Tibial nerve (tissue), 4 donors: Measurements from ENCODE around the gene FAM124A. TPM values are rescaled to one million over a fixed set of nuclear protein-coding genes. Genes with fewer than 3 reads are reported as not detected.

Experiments
- DNase-seq, 2 donors: peaks; one replicate each; pipeline ENCODE4 v3.0.0-alpha.2; 2019; ENCODE audit warnings: low spot score in 2 of 2
- H3K27ac ChIP-seq, 4 donors: fragments of 200-600 bp; sonication (generic) in 3 of 4; one replicate each; pipeline ENCODE4 v1.5.1; 2017 to 2019; ENCODE audit warnings: mild to moderate bottlenecking in 1 of 4
- H3K27me3 ChIP-seq, 2 donors: fragments of 200-600 bp; sonication (generic) in 1 of 2; one replicate each; pipeline versions ENCODE4 v1.5.1 to v1.6.0; 2017 to 2019
- H3K36me3 ChIP-seq, 3 donors: fragments of 200-600 bp; sonication (generic); one replicate each; pipeline ENCODE4 v1.5.1; 2018 to 2019
- H3K4me1 ChIP-seq, 4 donors: fragments of 200-600 bp; sonication (generic) in 3 of 4; one replicate each; pipeline ENCODE4 v1.5.1; 2017 to 2019
- H3K4me3 ChIP-seq, 4 donors: fragments of 200-600 bp; sonication (generic) in 3 of 4; one replicate each; pipeline ENCODE4 v1.5.1; 2017 to 2019; ENCODE audit warnings: mild to moderate bottlenecking in 1 of 4, moderate library complexity in 1 of 4
- H3K9me3 ChIP-seq, 4 donors: fragments of 200-600 bp; sonication (generic) in 3 of 4; one replicate each; pipeline ENCODE4 v1.5.1; 2017 to 2019
- EP300 ChIP-seq, 2 donors: sonication (generic); formaldehyde crosslinking; IDR thresholded peaks; one replicate each; pipeline ENCODE4 v1.6.1; 2017; ENCODE audit warnings: antibody characterized with exemption in 2 of 2, mild to moderate bottlenecking in 1 of 2
- POLR2A ChIP-seq, 2 donors: fragments of 450-650 bp; IDR thresholded peaks; one replicate each; pipeline ENCODE4 v1.6.1; 2017; ENCODE audit warnings: antibody characterized with exemption in 2 of 2, mild to moderate bottlenecking in 2 of 2, moderate library complexity in 2 of 2
- WGBS, 2 donors: methylation state at CpG; one replicate each; pipeline ENCODE4 v1.1.5; 2018; 5-methylcytosine and 5-hydroxymethylcytosine counted together
- total RNA-seq, 4 donors: library from RNA; depleted of rRNA; stranded (reverse); fragments of >200 nt; gene quantifications; one replicate each; pipeline ENCODE4 v1.1.0, GENCODE V29; 2016
- TF ChIP-seq, protein P1 (sequence below), 5 experiments: fragments of 200-600 bp in 3 of 5; fragments of 450-650 bp in 2 of 5; sonication (generic) in 3 of 5; IDR thresholded peaks; one replicate each; pipeline ENCODE4 v1.5.1; 2016 to 2019; ENCODE audit warnings: antibody characterized with exemption in 5 of 5, mild to moderate bottlenecking in 3 of 5, moderate library complexity in 2 of 5

The FAM124A gene
- total RNA-seq, 4 donors from 2014 or later, result 12.8 to 30.9 (median 21.8) TPM

DNA sequence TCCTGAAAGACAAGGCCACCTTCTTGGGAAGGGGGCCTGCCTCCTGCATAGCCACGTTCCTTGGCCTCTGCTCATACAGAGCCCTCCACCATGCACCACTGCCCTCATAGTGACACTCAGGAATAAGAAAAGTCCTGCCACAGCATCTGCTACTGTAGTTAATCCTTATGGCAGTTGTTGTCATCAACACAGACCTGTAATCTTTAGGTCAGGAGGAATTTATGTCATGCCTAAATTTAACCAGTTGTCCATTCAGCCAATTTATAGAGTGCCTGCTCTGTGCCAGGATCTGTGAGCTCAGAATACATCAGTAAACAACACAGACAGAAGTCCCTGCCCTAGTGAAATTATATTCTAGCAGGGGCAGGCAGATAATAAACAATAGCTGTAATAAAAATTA is 44.4 kb downstream of the FAM124A start:
- no peak overlapping the region for H3K4me3 ChIP-seq
- 79 to 100% methylated on average over 1 of the region's 1 CpG for WGBS, 2 donors
- no peak overlapping the region for H3K27ac ChIP-seq
- no peaks in the 10 kb centered on the region for H3K9me3 ChIP-seq
- peaks cover 0 to 33% (median 0%) of the 10 kb centered on the region in 4 donors for H3K4me1 ChIP-seq
- no peaks in the 10 kb centered on the region for H3K27me3 ChIP-seq
- no peak for TF ChIP-seq EP300 (IDR thresholded peaks at IDR 0.05)
- TF ChIP-seq, protein P1, sequence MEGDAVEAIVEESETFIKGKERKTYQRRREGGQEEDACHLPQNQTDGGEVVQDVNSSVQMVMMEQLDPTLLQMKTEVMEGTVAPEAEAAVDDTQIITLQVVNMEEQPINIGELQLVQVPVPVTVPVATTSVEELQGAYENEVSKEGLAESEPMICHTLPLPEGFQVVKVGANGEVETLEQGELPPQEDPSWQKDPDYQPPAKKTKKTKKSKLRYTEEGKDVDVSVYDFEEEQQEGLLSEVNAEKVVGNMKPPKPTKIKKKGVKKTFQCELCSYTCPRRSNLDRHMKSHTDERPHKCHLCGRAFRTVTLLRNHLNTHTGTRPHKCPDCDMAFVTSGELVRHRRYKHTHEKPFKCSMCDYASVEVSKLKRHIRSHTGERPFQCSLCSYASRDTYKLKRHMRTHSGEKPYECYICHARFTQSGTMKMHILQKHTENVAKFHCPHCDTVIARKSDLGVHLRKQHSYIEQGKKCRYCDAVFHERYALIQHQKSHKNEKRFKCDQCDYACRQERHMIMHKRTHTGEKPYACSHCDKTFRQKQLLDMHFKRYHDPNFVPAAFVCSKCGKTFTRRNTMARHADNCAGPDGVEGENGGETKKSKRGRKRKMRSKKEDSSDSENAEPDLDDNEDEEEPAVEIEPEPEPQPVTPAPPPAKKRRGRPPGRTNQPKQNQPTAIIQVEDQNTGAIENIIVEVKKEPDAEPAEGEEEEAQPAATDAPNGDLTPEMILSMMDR (IDR thresholded peaks at IDR 0.05), result no peak
- TF ChIP-seq POLR2A (IDR thresholded peaks at IDR 0.05), result no peak
- DNase-seq, result no peak
- no peaks in the 10 kb centered on the region for H3K36me3 ChIP-seq

DNA sequence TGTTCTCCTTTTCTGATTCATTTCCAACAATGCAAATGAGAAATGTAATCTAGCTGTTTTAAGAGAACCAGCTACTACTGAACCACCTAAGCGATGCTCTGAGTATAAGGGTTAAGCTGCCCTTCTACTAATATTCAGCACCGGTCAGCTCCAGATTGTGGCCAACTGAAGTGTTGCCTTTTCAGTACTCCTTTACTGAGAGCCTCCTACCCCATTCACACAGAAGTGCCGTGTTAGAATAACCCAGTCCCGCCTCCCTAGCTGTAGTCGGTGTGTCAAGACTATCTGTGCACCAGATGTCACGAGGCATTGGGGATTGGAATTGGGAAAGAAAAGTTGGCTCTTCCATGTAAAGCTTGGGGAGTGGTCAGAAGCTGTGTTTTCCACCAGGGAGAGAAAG is 45.4 kb downstream of the FAM124A start:
- Histone ChIP-seq H3K36me3 (no peaks in the 10 kb centered on the region), H3K4me3 (no peak overlapping the region), H3K27ac (no peak overlapping the region), H3K27me3 (no peaks in the 10 kb centered on the region), H3K4me1 (peaks cover 0 to 31% (median 0%) of the 10 kb centered on the region in 4 donors), H3K9me3 (no peaks in the 10 kb centered on the region)
- TF ChIP-seq EP300 (IDR thresholded peaks at IDR 0.05) (no peak), POLR2A (IDR thresholded peaks at IDR 0.05) (no peak)
- TF ChIP-seq, protein P1 (IDR thresholded peaks at IDR 0.05), result no peak
- WGBS, 2 donors, result 78 to 81% methylated on average over 6 of the region's 6 CpGs
- no peak for DNase-seq

DNA sequence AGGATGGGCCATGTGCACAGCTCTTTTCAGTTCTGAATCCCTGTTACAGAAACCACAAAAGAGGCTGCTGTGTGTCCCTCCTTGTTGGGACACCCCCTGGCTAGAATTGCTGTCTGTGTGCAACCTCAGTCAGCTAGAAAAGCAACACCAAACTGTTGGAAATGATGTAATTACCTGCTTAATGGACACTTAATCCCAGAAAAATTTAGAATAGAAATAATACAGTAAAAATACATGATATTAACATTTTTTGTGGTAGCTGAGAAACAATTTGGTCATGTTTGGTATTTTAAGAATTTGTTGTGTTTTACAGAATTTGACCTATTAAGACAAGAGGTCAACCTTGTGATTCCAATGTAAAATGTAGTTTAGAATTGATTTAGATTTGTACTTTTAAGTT is 46.8 kb downstream of the FAM124A start:
- DNase-seq, result no peak
- TF ChIP-seq POLR2A (IDR thresholded peaks at IDR 0.05) (no peak), EP300 (IDR thresholded peaks at IDR 0.05) (no peak)
- TF ChIP-seq, protein P1 (IDR thresholded peaks at IDR 0.05), result no peak

DNA sequence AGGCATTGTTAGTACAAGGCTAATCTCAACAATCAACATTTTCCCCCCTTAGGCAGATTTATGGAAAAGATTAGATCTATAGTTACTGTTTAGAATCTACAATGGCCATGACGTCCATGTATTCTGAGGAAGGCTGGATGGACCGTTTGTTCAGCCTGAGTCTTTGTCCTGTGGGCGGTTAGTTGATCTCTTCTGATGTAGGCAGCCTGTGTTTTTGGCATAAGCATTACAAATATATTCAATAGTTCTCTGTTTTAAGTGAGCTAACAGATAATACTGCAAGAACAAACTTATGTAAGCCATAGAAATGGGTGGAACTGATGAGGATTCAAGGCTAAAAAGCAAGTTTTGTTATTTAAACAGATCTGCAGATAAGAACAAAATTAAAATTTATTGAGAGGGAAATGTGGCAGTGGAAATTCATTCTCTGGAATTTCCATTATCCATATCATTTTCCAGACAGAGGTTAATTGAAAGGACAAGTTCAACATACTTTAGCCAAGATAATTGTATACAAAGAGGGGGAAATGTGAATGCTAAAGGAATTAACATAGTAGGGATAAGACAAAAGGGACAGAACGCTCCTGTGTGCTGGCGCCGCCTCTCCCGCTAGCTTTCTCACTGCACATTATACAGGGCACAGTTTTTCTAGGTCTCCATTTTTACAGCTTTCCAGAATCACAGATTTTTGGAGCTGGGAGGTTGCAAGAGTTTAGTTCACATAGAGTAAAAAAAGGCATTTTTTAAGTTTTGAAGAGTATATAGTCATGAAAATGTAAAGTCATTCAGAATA is 48.6 kb downstream of the FAM124A start:
- WGBS, 2 donors, result 53 to 55% methylated on average over 7 of the region's 7 CpGs
- Histone ChIP-seq H3K9me3 (no peaks in the 10 kb centered on the region), H3K27me3 (no peaks in the 10 kb centered on the region), H3K4me3 (no peak overlapping the region), H3K36me3 (no peaks in the 10 kb centered on the region), H3K4me1 (peaks cover 0 to 26% (median 0%) of the 10 kb centered on the region in 4 donors), H3K27ac (peak overlapping the region in 1 of 4 donors; percentile 20)
- DNase-seq, result no peak
- TF ChIP-seq POLR2A (IDR thresholded peaks at IDR 0.05), result no peak
- TF ChIP-seq, protein P1 (IDR thresholded peaks at IDR 0.05), result no peak
- no peak for TF ChIP-seq EP300 (IDR thresholded peaks at IDR 0.05)

More for the DNA sequence above, 46.8 kb downstream of the FAM124A start:
- Histone ChIP-seq H3K9me3 (no peaks in the 10 kb centered on the region), H3K27me3 (no peaks in the 10 kb centered on the region), H3K4me3 (no peak overlapping the region), H3K4me1 (peaks cover 0 to 26% (median 0%) of the 10 kb centered on the region in 4 donors), H3K27ac (no peak overlapping the region), H3K36me3 (no peaks in the 10 kb centered on the region)

DNA sequence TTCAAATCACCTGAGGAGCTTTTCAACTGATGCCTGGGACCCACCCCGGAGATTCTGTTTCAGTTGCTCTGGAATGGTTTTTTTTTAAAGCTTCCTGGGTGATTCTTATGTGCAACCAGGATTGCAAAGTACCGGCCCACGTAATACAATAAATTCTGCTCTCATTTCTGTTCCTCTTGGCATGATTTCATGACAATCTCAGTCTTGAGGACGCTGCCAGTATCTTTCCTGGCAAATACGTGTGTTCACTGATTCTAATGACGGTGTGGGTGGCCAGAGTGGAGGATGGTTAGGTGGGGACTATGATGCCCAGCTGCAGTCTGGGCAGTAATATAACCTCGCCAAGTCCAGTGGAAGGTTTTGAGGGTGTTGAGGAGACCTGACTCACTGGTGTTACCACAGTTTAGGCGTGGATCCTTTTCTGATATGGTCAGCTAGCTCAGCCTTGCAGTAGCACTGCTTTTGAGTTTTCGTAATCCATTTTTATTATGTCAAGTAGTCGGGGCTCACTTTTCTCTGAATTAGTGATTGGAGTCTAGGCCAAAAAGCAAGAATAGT is 49.4 kb downstream of the FAM124A start:
- Histone ChIP-seq H3K9me3 (no peaks in the 10 kb centered on the region), H3K4me1 (peaks cover 0 to 26% (median 0%) of the 10 kb centered on the region in 4 donors), H3K4me3 (no peak overlapping the region), H3K27ac (peak overlapping the region in 1 of 4 donors; percentile 25), H3K27me3 (no peaks in the 10 kb centered on the region), H3K36me3 (no peaks in the 10 kb centered on the region)
- WGBS, 2 donors, result 69 to 72% methylated on average over 10 of the region's 10 CpGs
- DNase-seq, result no peak
- no peak for TF ChIP-seq POLR2A (IDR thresholded peaks at IDR 0.05)
- peak in 1 of 2 donors; percentile 45 for TF ChIP-seq EP300 (IDR thresholded peaks at IDR 0.05)
- TF ChIP-seq, protein P1 (IDR thresholded peaks at IDR 0.05), result no peak
